Activated CD8-positive, alpha-beta T cell treated with anti-CD3 and anti-CD28 coated beads for 36 hours (primary cell): ENCODE results near the gene GLE1. TPM values are rescaled to one million over a fixed set of nuclear protein-coding genes. Genes with fewer than 3 reads are reported as not detected.
"Not testable (repeated sequence)": the region's sequence is repeated elsewhere in the genome, so short reads cannot be mapped to it uniquely, and the experiment has no call there.

ENCODE experiments used
- ATAC-seq: fragments of 200-7000 bp; cut with Tn5 transposase; one replicate; pipeline ENCODE4 v1.10.0; 2021; ENCODE audit warnings: mild to moderate bottlenecking, moderate library complexity
- CTCF ChIA-PET: fragments of 350-600 bp; sonication (Branson Sonifier 250); formaldehyde crosslinking; loops from one replicate; lab custom pipeline; 2021; ENCODE audit warnings: antibody characterized with exemption; lab: Charles Lee
- POLR2A ChIA-PET: fragments of 350-600 bp; sonication (Branson Sonifier 250); formaldehyde crosslinking; loops from one replicate; lab custom pipeline; 2021; ENCODE audit warnings: antibody characterized with exemption; lab: Charles Lee
- DNase-seq: peaks from one replicate; pipeline ENCODE4 v3.0.0-alpha.2; 2020
- H3K27ac Mint-ChIP-seq: one replicate; pipeline ENCODE4 v1.8.0; 2021; ENCODE audit warnings: mild to moderate bottlenecking, mixed read lengths
- H3K27me3 Mint-ChIP-seq: one replicate; pipeline ENCODE4 v1.8.0; 2021; ENCODE audit warnings: mixed read lengths
- H3K36me3 Mint-ChIP-seq: one replicate; pipeline ENCODE4 v1.8.0; 2021; ENCODE audit warnings: low read depth, mixed read lengths
- H3K4me1 Mint-ChIP-seq: one replicate; pipeline ENCODE4 v1.8.0; 2021; ENCODE audit warnings: low read depth, mixed read lengths
- H3K4me3 Mint-ChIP-seq: one replicate; pipeline ENCODE4 v1.8.0; 2021; ENCODE audit warnings: mild to moderate bottlenecking, moderate library complexity, mixed read lengths
- H3K9me3 Mint-ChIP-seq: one replicate; pipeline ENCODE4 v1.8.0; 2021; ENCODE audit warnings: mixed read lengths
- intact Hi-C: fragments of 100-400 bp; cut with micrococcal nuclease; formaldehyde crosslinking; loops from one replicate; pipeline ENCODE4 v1.10.0; 2022
- total RNA-seq, 2 experiments: library from RNA; stranded (reverse); gene quantifications; one replicate each; pipeline ENCODE4 v1.2.3, GENCODE V29; 2021
- TF ChIP-seq, protein P1 (sequence below): fragments of 200-600 bp; IDR thresholded peaks from one replicate; pipeline ENCODE4 v1.8.0; 2022; ENCODE audit warnings: antibody characterized with exemption, mild to moderate bottlenecking

GLE1 gene
- total RNA-seq, 2 experiments from 2014 or later, result 46.8 to 48.2 TPM

GRCh38 chr9:128503870-128504269 lies 649 bp upstream of the GLE1 start:
- Mint-ChIP-seq H3K27ac (peak overlapping the region; percentile 99), H3K4me1 (peaks cover 25% of the 10 kb centered on the region), H3K27me3 (no peaks in the 10 kb centered on the region), H3K36me3 (peaks cover 21% of the 10 kb centered on the region), H3K4me3 (peak overlapping the region; percentile 92), H3K9me3 (no peaks in the 10 kb centered on the region)
- TF ChIP-seq, protein P1, sequence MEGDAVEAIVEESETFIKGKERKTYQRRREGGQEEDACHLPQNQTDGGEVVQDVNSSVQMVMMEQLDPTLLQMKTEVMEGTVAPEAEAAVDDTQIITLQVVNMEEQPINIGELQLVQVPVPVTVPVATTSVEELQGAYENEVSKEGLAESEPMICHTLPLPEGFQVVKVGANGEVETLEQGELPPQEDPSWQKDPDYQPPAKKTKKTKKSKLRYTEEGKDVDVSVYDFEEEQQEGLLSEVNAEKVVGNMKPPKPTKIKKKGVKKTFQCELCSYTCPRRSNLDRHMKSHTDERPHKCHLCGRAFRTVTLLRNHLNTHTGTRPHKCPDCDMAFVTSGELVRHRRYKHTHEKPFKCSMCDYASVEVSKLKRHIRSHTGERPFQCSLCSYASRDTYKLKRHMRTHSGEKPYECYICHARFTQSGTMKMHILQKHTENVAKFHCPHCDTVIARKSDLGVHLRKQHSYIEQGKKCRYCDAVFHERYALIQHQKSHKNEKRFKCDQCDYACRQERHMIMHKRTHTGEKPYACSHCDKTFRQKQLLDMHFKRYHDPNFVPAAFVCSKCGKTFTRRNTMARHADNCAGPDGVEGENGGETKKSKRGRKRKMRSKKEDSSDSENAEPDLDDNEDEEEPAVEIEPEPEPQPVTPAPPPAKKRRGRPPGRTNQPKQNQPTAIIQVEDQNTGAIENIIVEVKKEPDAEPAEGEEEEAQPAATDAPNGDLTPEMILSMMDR, result no peak
- no peak for ATAC-seq
- ChIA-PET POLR2A (interaction anchor here (1.5 kb wide), 1 partner anchor 267 kb away, joined by 4 read pairs; no protein-coding TSS in a partner anchor), CTCF (no interaction called here)
- intact Hi-C loops, result loop anchor here (5.0 kb wide), 1 partner anchor 48 kb away; the partner anchor contains the start of gene SPTAN1
- no peak for DNase-seq

GRCh38 chr9:128505414-128505765 lies 871 bp downstream of the GLE1 start:
- ChIA-PET POLR2A (interaction anchor here (0.6 to 3.0 kb wide), 7 partner anchors 10 to 87 kb away, joined by 3 to 18 read pairs (median 3); partner anchors contain the start of gene SPTAN1), CTCF (interaction anchor here (0.6 to 1.6 kb wide), 5 partner anchors 67 to 423 kb away, joined by 3 to 9 read pairs (median 4); partner anchors contain the start of gene CERCAM)
- Mint-ChIP-seq H3K9me3 (no peaks in the 10 kb centered on the region), H3K36me3 (peaks cover 15% of the 10 kb centered on the region), H3K27ac (peak overlapping the region; percentile 99), H3K4me3 (peak overlapping the region; percentile 92), H3K27me3 (no peaks in the 10 kb centered on the region), H3K4me1 (peaks cover 30% of the 10 kb centered on the region)
- TF ChIP-seq, protein P1, result no peak
- DNase-seq (no peak), ATAC-seq (no peak)
- intact Hi-C loops, result no loop called here

GRCh38 chr9:128505906-128506305 lies 1.4 kb downstream of the GLE1 start:
- H3K27me3 Mint-ChIP-seq, ATAC-seq, H3K27ac Mint-ChIP-seq, intact Hi-C loops, DNase-seq, H3K9me3 Mint-ChIP-seq: not testable (repeated sequence)
- H3K4me3 Mint-ChIP-seq, result peak overlapping the region; percentile 92
- CTCF ChIA-PET, result interaction anchor here (1.0 to 1.4 kb wide), 2 partner anchors 86 to 165 kb away, joined by 3 to 5 read pairs; partner anchors contain the start of gene CERCAM
- peaks cover 30% of the 10 kb centered on the region for H3K4me1 Mint-ChIP-seq
- POLR2A ChIA-PET, result interaction anchor here (1.1 to 3.0 kb wide), 4 partner anchors 10 to 83 kb away, joined by 3 to 18 read pairs (median 4); partner anchors contain the start of gene SPTAN1
- peaks cover 12% of the 10 kb centered on the region for H3K36me3 Mint-ChIP-seq

GRCh38 chr9:128512820-128513219 lies 8.3 kb downstream of the GLE1 start:
- ChIA-PET CTCF (no interaction called here), POLR2A (interaction anchor here (0.7 kb wide), 1 partner anchor 481 kb away, joined by 3 read pairs; no protein-coding TSS in a partner anchor)
- DNase-seq (no peak), ATAC-seq (no peak)
- Mint-ChIP-seq H3K36me3 (peaks cover 38% of the 10 kb centered on the region), H3K4me3 (no peak overlapping the region), H3K9me3 (no peaks in the 10 kb centered on the region), H3K27me3 (no peaks in the 10 kb centered on the region), H3K27ac (no peak overlapping the region), H3K4me1 (peaks cover 15% of the 10 kb centered on the region)
- intact Hi-C loops, result no loop called here
- TF ChIP-seq, protein P1, result no peak

- Mint-ChIP-seq H3K4me1 (no peaks in the 10 kb centered on the region), H3K36me3 (peaks cover 41% of the 10 kb centered on the region), H3K27ac (no peak overlapping the region), H3K4me3 (no peak overlapping the region), H3K9me3 (peaks cover 2% of the 10 kb centered on the region), H3K27me3 (no peaks in the 10 kb centered on the region)
- no peak for ATAC-seq
- no peak for DNase-seq
- ChIA-PET POLR2A (no interaction called here), CTCF (no interaction called here)
- TF ChIP-seq, protein P1, result no peak
- intact Hi-C loops, result no loop called here
Observed at GRCh38 chr9:128521956-128522355, 17.4 kb downstream of the GLE1 start.
